SK-N-SH (cell line): ENCODE measurements around the gene MEX3D. TPM values are rescaled to one million over a fixed set of nuclear protein-coding genes. Genes with fewer than 3 reads are reported as not detected.

ENCODE experiments used
- CTCF ChIA-PET: fragments of 300-600, 350-600 bp; formaldehyde crosslinking; extraction: SDS; loops from one replicate; lab custom pipeline; 2021; lab: Yijun Ruan, JAX
- POLR2A ChIA-PET: fragments of 350-600 bp; sonication (Branson Sonifier 250); formaldehyde crosslinking; extraction: SDS; loops from one replicate; lab custom pipeline; 2020; ENCODE audit warnings: antibody characterized with exemption, inconsistent platforms; lab: Yijun Ruan, JAX
- DNase-seq: peaks from one replicate; pipeline ENCODE4 v3.0.0; 2012
- H2AFZ ChIP-seq: fragments of 200-600 bp; sonication (generic); 2 replicates; pipeline ENCODE4 v1.8.1; 2016; ENCODE audit warnings: antibody characterized with exemption, mild to moderate bottlenecking, low read depth
- H3F3A ChIP-seq: fragments of 200-600 bp; sonication (generic); replicated peaks from 2 replicates; pipeline ENCODE3; 2016; ENCODE audit warnings: antibody characterized with exemption, mild to moderate bottlenecking; ENCODE audit not compliant: insufficient read depth
- H3K27ac ChIP-seq, 2 experiments: fragments of 200-500 bp in 1 of 2; fragments of 200-600 bp in 1 of 2; sonication (Bioruptor generic) in 1 of 2; sonication (generic), shearing (Covaris generic) in 1 of 2; 2 replicates each; pipeline versions ENCODE4 v1.5.1 to v1.6.1; 2014 to 2016; ENCODE audit warnings: low read depth in 2 of 2, inconsistent platforms in 1 of 2, low read length in 1 of 2, mild to moderate bottlenecking in 1 of 2, mixed read lengths in 1 of 2
- H3K27me3 ChIP-seq: fragments of 200-600 bp; sonication (generic), shearing (Covaris generic); 2 replicates; pipeline ENCODE4 v1.6.1; 2016; ENCODE audit warnings: mixed run types; ENCODE audit not compliant: insufficient read depth
- H3K36me3 ChIP-seq, 2 experiments: fragments of 200-500 bp in 1 of 2; fragments of 200-600 bp in 1 of 2; sonication (Bioruptor generic) in 1 of 2; sonication (generic) in 1 of 2; replicated peaks in 1 of 2; 2 replicates each; pipeline versions ENCODE3 to v1.5.1; 2014 to 2016; ENCODE audit warnings: low read length in 1 of 2, mild to moderate bottlenecking in 1 of 2; ENCODE audit not compliant: insufficient read depth in 2 of 2, control insufficient read depth in 1 of 2
- H3K4me1 ChIP-seq, 2 experiments: fragments of 200-500 bp in 1 of 2; fragments of 200-600 bp in 1 of 2; sonication (Bioruptor generic) in 1 of 2; sonication (generic), shearing (Covaris generic) in 1 of 2; 2 replicates each; pipeline versions ENCODE4 v1.5.1 to v1.6.1; 2014 to 2016; ENCODE audit warnings: low read depth in 1 of 2, low read length in 1 of 2, mixed run types in 1 of 2; ENCODE audit not compliant: insufficient read depth in 2 of 2, control insufficient read depth in 1 of 2
- H3K4me2 ChIP-seq: fragments of 200-600 bp; sonication (generic), shearing (Covaris generic); 2 replicates; pipeline ENCODE4 v1.6.1; 2017; ENCODE audit warnings: mixed run types
- H3K4me3 ChIP-seq, 2 experiments: fragments of 200-500 bp in 1 of 2; fragments of 200-600 bp in 1 of 2; sonication (Bioruptor generic) in 1 of 2; sonication (generic), shearing (Covaris generic) in 1 of 2; 2 replicates each; pipeline versions ENCODE4 v1.5.1 to v1.8.1; 2014 to 2016; ENCODE audit warnings: low read depth in 2 of 2, inconsistent platforms in 1 of 2, low read length in 1 of 2, mild to moderate bottlenecking in 1 of 2, mixed read lengths in 1 of 2, moderate library complexity in 1 of 2
- H3K79me2 ChIP-seq: fragments of 200-600 bp; sonication (generic); 2 replicates; pipeline ENCODE4 v1.8.1; 2017; ENCODE audit warnings: mild to moderate bottlenecking; ENCODE audit not compliant: insufficient read depth
- H3K9ac ChIP-seq: fragments of 200-600 bp; sonication (generic); 2 replicates; pipeline ENCODE4 v1.6.1; 2017; ENCODE audit warnings: mixed run types
- H3K9me2 ChIP-seq: fragments of 200-600 bp; sonication (generic); 2 replicates; pipeline ENCODE4 v1.6.1; 2017; ENCODE audit warnings: mixed run types
- H3K9me3 ChIP-seq: fragments of 200-600 bp; sonication (generic); 2 replicates; pipeline ENCODE4 v1.6.1; 2017; ENCODE audit warnings: mixed run types, mild to moderate bottlenecking, moderate library complexity
- H4K20me1 ChIP-seq: fragments of 200-600 bp; sonication (generic); 2 replicates; pipeline ENCODE4 v1.6.1; 2017; ENCODE audit warnings: mild to moderate bottlenecking, mixed run types; ENCODE audit not compliant: insufficient read depth
- ELF1 ChIP-seq: IDR thresholded peaks from 2 replicates; pipeline ENCODE4 v1.4.0; 2012
- EP300 ChIP-seq, 2 experiments: IDR thresholded peaks; 2 replicates each; pipeline versions ENCODE4 v1.4.0 to v1.6.1; 2012; ENCODE audit warnings: borderline replicate concordance in 1 of 2, low read depth in 1 of 2, low read length in 1 of 2
- FOXM1 ChIP-seq: IDR thresholded peaks from 2 replicates; pipeline ENCODE4 v1.4.0; 2012; ENCODE audit warnings: low read depth, mild to moderate bottlenecking
- MXI1 ChIP-seq: IDR thresholded peaks from 2 replicates; pipeline ENCODE4 v1.6.1; 2012; ENCODE audit warnings: mild to moderate bottlenecking, low read depth, low read length, improper control_type of control experiment
- NRF1 ChIP-seq: IDR thresholded peaks from 2 replicates; pipeline ENCODE4 v1.6.1; 2012; ENCODE audit warnings: low read depth, mild to moderate bottlenecking, low read length
- RAD21 ChIP-seq: IDR thresholded peaks from 2 replicates; pipeline ENCODE4 v1.6.1; 2012; ENCODE audit warnings: mild to moderate bottlenecking, low read length
- RXRA ChIP-seq: IDR thresholded peaks from 2 replicates; pipeline ENCODE4 v1.4.0; 2012; ENCODE audit warnings: low read depth, mild to moderate bottlenecking, borderline replicate concordance
- SMC3 ChIP-seq: IDR thresholded peaks from 2 replicates; pipeline ENCODE4 v1.6.1; 2012; ENCODE audit warnings: low read depth, low read length, improper control_type of control experiment
- TAF1 ChIP-seq: IDR thresholded peaks from 2 replicates; pipeline ENCODE4 v1.6.1; 2012; ENCODE audit warnings: low read depth, mild to moderate bottlenecking, low read length, moderate library complexity, borderline replicate concordance
- USF2 ChIP-seq: fragments of 150-350 bp; IDR thresholded peaks from 2 replicates; pipeline ENCODE4 v1.6.1; 2017; ENCODE audit warnings: antibody characterized with exemption, low read length, low read depth, borderline replicate concordance
- YY1 ChIP-seq: IDR thresholded peaks from 2 replicates; pipeline ENCODE4 v1.4.0; 2012; ENCODE audit warnings: low read depth, mild to moderate bottlenecking
- WGBS: methylation state at CpG from one replicate; pipeline ENCODE4 v1.1.6; 2017; ENCODE audit warnings: low lambda C conversion rate; 5-methylcytosine and 5-hydroxymethylcytosine counted together
- polyA plus RNA-seq, 3 experiments: library from polyadenylated mRNA; depleted of rRNA; stranded (reverse); fragments of >200 nt; gene quantifications; 2 replicates each; pipeline ENCODE4 v1.2.3, GENCODE V29; 2012
- TF ChIP-seq, protein P1 (sequence below): fragments of 150-350 bp; IDR thresholded peaks from 2 replicates; pipeline ENCODE4 v1.6.1; 2016; ENCODE audit warnings: mild to moderate bottlenecking, low read depth, low read length
- TF ChIP-seq, protein P2 (sequence below): IDR thresholded peaks from 2 replicates; pipeline ENCODE4 v1.4.0; 2012; ENCODE audit warnings: low read depth, borderline replicate concordance
- TF ChIP-seq, protein P3 (sequence below): fragments of 200-600 bp; sonication (generic); IDR thresholded peaks from 2 replicates; pipeline ENCODE4 v1.6.1; 2017; ENCODE audit warnings: antibody characterized with exemption, mild to moderate bottlenecking, moderate library complexity

MEX3D gene
- polyA plus RNA-seq, 1 of the 3 experiments (the other 2 are of a cell fraction): 14.9 TPM

GRCh38 chr19:1526979-1527649 lies 41.0 kb downstream of the MEX3D start:
- Histone ChIP-seq H3K36me3 (no peaks in the 10 kb centered on the region), H3K27me3 (peaks cover 76% of the 10 kb centered on the region), H3K9ac (no peak overlapping the region), H3K9me2 (no peaks in the 10 kb centered on the region), H2AFZ (no peak overlapping the region), H3F3A (peaks cover 3% of the 10 kb centered on the region), H3K4me2 (no peak overlapping the region), H3K4me3 (no peak overlapping the region), H3K27ac (no peak overlapping the region), H3K79me2 (no peaks in the 10 kb centered on the region)
- ChIA-PET POLR2A (no interaction called here), CTCF (interaction anchor here (1.8 kb wide), 1 partner anchor 19 kb away, joined by 8 read pairs; no protein-coding TSS in a partner anchor)
- 46% methylated on average over 18 of the region's 18 CpGs for WGBS
- no peak for DNase-seq
- no peak for TF ChIP-seq NRF1
- TF ChIP-seq EP300 (IDR thresholded peaks at IDR 0.05; ENCODE audit: borderline replicate concordance in 1 of 2, low read depth in 1 of 2, low read length in 1 of 2): no peak
- TF ChIP-seq, protein P1, sequence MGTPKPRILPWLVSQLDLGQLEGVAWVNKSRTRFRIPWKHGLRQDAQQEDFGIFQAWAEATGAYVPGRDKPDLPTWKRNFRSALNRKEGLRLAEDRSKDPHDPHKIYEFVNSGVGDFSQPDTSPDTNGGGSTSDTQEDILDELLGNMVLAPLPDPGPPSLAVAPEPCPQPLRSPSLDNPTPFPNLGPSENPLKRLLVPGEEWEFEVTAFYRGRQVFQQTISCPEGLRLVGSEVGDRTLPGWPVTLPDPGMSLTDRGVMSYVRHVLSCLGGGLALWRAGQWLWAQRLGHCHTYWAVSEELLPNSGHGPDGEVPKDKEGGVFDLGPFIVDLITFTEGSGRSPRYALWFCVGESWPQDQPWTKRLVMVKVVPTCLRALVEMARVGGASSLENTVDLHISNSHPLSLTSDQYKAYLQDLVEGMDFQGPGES: no peak
- no peak for TF ChIP-seq SMC3
- TF ChIP-seq RAD21: no peak
- TF ChIP-seq YY1: no peak
- no peak for TF ChIP-seq MXI1
- TF ChIP-seq FOXM1: no peak
- no peak for TF ChIP-seq RXRA
- TF ChIP-seq ELF1: no peak
- no peak for TF ChIP-seq USF2
- TF ChIP-seq, protein P2, sequence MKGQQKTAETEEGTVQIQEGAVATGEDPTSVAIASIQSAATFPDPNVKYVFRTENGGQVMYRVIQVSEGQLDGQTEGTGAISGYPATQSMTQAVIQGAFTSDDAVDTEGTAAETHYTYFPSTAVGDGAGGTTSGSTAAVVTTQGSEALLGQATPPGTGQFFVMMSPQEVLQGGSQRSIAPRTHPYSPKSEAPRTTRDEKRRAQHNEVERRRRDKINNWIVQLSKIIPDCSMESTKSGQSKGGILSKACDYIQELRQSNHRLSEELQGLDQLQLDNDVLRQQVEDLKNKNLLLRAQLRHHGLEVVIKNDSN: no peak
- TF ChIP-seq, protein P3, sequence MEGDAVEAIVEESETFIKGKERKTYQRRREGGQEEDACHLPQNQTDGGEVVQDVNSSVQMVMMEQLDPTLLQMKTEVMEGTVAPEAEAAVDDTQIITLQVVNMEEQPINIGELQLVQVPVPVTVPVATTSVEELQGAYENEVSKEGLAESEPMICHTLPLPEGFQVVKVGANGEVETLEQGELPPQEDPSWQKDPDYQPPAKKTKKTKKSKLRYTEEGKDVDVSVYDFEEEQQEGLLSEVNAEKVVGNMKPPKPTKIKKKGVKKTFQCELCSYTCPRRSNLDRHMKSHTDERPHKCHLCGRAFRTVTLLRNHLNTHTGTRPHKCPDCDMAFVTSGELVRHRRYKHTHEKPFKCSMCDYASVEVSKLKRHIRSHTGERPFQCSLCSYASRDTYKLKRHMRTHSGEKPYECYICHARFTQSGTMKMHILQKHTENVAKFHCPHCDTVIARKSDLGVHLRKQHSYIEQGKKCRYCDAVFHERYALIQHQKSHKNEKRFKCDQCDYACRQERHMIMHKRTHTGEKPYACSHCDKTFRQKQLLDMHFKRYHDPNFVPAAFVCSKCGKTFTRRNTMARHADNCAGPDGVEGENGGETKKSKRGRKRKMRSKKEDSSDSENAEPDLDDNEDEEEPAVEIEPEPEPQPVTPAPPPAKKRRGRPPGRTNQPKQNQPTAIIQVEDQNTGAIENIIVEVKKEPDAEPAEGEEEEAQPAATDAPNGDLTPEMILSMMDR: no peak
- TF ChIP-seq TAF1: no peak
- TF ChIP-seq, all 33 proteins: peak for 0
- Histone ChIP-seq H3K4me1 (no peaks in the 10 kb centered on the region), H4K20me1 (no peaks in the 10 kb centered on the region), H3K9me3 (no peaks in the 10 kb centered on the region)
